GM21825 (cell line): ENCODE measurements around the gene NPAS3.

ENCODE experiments used
- ATAC-seq: cut with Tn5 transposase; IDR thresholded peaks from one replicate; pipeline ENCODE4 v1.9.1; 2021; ENCODE audit warnings: mild to moderate bottlenecking, moderate library complexity; ENCODE audit not compliant: unreplicated experiment

NPAS3 gene

DNA sequence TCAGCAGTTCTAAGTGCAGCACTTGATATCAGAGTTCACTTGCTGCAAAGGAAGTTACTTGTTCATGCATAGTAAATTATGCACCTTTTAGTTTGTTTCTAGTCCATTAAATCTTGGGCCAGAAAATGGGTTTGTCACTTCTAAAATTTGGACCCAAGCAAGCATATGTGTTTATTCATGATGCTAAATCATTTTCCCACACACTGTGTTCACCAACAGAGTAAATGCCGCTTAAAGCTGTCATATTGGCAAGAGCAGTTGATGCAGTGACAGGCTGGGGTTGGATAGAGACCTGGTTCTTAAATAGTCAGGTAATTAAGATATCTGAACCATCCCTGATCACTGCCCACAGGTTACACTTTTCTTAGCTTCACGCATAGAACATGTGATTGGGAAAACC is 602.5 kb downstream of the NPAS3 start:
- no peak for ATAC-seq

DNA sequence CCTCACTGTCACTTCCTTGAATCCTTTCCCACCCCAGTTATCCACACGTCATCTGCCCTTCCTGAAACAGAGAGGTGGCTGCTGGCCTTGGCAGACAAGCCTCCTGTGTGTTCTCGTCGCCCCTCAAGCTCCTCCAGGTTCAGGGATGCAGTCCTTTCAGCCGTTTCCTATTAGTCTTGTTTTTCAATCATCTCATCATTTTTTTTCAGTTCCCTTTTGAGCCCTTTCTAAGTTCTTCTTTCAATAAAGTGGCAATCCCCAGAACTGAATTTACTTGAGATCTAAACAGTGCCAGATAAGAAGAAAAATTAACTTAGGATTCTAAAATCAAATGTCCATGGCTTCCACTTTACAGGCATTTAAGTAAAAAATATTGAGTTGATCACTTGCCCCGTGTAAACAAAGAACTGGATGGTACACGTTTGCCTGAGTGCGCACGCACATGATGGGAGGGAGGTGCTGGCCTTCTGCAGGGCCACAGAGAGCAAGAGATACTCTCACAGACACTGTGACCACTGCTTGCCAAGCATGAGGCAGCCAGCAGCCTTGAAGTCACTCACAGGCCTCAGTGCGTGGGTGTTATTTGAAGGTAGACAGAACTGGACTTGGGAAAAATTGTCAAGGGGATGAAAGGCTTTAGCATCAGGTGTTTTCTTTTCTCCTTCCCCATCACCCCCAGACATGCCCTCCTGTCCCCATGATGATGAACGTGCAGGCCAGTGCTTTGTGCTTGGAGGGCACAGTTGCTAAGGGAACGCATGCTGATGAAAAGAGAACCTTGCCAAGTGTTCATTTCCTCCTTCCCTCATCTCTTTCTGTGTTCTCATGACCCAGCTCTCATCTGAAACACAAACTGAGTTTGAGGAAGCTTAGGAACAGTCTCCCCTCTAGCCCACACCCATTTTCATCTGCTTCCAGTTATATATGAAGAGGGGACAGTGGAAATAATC is 603.9 kb downstream of the NPAS3 start:
- ATAC-seq, result no peak

DNA sequence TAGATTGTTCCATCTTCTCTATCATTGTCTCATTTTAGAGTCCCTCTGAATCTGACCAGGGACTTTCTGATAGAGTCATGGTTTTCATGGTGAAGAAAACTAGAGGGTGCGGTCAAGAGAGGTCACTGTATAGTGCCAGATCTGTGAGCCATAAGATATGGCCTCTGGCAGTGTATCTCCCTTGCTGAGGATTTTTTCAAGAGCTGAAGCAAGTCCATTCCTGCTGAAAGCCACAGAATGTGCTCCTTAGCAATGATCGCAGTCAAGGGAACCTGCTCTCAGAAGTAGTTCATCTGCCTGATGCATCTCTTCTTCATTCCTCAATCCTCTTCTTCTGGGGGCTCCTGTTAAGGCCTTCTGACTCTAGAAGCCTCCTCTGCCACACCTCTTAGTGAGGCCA is 607.0 kb downstream of the NPAS3 start:
- no peak for ATAC-seq

DNA sequence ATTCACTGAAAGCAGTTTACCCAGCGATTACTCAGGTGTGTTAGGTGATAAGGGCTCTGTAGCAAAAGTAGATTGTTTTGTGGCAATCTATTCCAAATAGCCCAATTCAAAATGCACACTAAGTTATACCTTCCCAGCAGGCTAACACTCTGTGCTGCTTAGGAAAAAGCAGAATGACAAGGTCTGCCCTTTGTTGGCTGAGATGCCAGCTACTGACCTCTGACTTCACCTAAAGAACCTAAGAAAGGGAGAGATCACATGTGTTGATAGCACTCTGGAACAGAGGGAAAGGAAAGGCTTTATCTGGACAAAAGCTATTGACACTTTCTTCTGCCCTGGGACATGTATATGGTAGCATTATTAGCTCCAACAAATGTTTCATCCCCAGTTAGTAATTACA is 609.9 kb downstream of the NPAS3 start:
- no peak for ATAC-seq

DNA sequence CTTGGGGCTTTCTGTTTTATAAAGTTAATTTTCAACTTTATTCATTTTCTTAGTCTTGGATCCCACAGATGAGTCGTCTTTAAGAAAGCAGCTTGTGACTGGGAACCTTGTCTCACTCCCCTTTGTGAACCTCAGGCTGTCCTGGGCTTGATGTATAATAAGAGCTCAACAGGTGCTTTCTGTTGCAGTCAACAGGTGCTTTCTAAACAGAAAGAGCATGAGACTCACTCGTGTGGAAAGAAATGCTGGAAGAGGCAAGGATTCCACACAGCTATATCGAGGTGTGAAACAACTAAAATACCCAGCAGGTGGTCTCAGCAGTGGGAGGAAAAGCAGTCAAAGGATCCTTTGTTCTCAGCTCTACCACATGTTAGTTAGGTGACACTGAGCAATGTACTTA is 613.3 kb downstream of the NPAS3 start:
- no peak for ATAC-seq

DNA sequence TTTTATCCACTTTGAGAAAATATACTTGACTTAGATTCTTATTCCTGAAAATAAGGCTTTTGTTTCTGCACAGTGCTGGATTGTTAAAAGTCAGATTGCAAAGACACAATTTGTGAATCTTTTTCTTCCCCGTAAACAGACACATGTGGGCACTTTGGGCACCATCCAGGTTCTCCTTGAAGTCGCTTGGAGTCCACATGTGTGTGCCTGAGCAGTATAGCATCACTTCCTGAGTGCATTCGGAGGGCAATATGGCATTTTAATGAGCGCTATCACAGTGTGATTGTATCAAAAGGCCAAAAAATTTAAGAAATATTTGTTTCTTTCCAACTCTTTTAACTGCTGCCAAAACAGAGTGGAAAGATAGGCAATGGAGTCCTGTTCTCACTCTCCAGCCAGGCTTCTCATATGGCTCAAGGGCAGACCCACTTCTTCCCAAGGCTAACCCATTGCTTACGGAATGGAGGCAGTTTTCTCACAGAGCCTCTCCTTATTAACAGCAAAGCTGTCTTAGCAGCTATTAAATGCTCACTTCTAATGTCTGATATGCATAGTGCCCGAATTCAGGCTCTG is 615.1 kb downstream of the NPAS3 start:
- no peak for ATAC-seq

DNA sequence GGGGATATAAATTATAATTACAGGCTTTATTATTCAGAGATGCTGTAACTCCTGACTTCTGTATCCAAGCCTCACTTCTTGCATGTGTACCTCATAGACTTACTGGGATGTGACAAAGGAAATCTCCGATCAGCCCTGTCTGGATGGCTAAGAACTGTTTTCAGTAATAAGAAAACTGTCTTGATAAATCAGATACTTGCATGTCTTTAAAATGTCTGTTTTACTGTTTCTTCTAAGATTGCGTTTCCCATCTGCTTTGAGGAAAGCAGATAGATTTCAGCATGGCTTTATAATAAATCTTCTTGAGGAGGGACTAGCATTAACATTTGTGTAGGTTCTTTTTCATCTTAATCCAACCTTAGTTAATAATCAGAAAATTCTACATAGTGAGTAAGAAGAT is 616.3 kb downstream of the NPAS3 start:
- no peak for ATAC-seq

DNA sequence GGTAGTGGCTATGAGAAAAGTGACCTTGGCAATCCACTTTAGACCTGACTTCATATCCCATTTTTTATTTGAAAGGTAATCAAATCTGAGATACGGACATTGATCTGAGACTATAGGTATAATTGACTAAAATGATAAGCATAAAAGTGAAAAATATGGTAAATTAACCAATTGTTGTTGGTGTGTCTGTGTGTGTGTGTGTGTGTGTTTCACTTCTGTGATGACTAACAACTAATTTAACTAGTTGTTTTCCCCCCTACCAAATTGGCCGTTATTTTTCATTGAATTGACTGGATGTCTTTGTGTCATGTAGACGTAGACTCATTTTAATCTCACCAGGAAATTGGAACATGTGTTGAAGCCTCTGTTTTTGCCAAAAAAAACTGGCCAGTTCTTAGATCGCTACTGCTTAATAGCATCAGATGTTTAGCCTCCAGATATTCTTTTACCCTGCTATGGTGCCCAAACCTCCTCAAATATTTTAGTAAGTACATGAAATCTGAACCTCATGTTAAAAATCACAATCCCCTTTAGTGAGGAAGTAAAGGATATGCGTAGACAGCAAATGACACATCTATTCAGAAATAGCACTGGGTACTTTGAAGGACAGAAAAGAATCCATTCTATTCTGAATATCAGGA is 617.2 kb downstream of the NPAS3 start:
- ATAC-seq, result no peak

DNA sequence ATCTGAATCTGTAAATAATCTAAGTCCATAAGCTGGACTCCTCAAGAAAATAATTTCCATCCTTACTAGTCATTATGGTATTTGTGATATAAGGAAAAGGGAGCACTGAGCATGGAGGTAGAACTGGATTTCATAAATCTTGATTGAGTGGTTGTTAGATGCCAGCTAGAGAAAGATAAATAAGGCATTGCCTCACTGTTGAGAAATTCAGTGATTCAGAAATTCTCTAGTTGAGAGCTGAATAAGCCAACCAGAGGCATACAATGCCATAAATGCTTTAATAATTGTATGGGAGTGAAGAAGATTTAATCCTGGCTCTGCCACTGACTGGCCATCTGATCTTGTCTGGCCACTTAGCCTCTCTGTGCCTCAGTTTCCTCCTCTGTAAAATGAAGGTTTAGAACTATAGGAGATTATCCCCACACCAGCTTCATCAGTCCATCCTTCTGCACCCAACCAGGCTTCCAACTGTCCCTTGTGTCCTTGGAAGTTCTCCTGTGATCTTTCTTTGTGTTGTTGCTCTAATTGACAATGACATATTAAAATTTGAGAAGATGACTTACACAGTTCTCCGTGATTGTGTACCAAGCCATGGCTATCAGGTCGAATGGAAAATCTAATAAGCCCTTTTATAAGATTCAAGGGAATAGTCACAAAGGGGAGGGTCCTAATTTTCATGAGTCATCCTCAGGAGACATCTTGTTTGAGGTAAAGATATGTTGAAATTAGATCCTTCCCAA is 617.9 kb downstream of the NPAS3 start:
- ATAC-seq, result no peak

DNA sequence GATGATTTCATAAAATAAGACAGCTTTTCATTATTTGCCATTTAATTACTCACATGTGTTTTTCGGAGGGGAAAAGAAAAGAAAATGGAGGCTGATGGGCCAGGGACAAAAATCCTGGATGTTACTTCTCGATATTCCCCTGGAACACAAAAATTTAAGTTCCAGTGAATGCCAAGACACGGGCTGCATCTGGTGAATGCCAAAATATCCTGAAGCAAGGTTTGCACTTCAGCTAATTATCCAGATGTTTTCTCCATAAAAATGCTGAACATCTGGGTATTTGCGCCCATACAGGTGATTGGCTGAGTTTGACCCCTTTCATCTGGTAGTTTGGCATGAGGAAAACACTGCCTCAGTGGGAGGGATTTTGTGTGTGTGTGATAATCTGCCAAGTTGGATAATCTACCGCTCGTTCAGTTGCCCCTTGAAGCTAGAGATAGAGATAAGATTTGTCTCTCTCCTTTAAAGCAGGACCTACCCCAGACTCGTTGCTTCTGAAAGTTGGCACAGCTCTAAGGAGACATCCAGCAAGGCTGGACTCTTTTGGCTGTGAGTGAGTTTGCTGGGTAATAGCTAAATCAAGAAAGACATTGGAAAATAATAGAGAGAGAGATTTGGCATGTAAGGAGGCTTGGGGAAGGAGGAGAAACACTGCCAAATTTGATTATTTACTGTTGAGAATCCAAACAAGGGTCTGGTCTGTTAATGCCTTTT is 622.2 kb downstream of the NPAS3 start:
- ATAC-seq, result no peak

DNA sequence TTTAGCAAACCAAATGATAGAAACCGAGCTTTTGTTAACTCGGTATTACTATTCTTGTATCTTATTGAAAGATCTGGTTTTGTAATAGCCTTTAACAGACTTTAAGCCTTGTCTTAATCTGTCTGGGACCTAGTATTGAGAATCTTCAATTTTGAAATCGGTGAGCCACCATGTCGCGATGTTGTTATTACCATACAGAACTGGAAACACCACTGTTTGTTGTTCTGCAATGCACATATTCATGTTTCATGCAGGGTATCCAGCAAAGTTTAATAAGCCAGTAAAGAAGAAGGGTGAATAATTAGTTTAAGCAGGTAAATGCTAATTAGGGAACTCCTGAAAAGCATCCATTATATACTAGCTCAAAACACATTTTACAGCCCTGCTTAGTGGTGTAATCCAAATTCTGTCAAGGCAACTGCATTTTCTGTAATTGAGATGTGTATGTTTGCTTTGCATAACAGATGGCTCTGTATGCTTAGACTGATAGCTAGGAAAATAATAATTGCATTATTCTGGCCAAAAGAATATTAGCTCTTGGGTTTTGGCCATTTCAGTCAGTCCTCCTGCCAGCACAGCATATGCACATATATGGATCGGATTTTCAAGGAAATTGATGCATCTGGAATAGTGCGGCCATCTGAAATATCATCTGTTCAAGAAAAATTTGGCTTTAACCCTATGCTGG is 623.0 kb downstream of the NPAS3 start:
- no peak for ATAC-seq

DNA sequence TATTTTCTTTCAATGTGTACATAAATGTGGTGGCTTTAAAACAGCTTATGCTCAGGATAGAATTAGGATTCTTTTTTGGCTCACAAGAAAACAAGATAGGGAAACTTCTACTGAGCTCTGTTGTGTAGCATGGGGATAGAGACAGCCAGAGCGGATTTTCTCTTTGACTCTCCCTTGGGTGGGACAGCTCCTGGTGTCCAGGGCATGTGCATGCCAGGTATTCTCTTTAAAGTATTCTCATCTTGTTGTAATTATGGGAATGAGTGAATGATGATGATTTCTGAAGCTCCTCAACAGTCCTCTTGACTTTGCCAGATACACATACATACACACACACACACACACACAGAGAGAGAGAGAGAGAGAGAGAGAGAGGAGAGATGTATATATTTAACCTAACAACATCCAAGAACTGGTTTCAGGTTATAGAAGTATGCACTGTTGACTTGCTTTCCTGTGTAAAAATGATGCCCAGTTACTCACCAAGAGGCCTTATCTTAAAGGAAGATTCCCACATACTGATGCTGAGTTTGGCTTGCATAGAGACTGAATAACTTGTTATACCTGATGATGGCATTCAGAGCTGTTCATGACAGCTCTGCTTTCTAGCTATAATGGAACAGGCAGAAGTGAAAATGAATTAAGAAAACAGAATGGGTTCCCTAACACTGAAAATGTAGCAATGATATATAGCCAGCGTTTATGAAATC is 624.7 kb downstream of the NPAS3 start:
- ATAC-seq, result no peak

DNA sequence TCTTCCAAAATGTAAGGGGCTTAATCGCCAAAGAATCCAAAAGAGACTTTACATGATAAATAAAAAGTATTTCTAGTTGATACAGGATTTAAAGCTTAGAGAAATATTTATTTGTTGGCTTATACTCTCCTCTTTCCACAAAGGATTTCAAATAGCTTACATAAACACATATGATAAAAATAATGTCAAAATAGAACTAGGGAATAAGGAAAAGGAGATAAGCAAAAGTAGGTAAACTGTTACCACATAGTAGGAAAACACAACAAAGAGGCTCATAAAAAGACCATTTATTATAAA is 625.2 kb downstream of the NPAS3 start:
- ATAC-seq, result no peak

DNA sequence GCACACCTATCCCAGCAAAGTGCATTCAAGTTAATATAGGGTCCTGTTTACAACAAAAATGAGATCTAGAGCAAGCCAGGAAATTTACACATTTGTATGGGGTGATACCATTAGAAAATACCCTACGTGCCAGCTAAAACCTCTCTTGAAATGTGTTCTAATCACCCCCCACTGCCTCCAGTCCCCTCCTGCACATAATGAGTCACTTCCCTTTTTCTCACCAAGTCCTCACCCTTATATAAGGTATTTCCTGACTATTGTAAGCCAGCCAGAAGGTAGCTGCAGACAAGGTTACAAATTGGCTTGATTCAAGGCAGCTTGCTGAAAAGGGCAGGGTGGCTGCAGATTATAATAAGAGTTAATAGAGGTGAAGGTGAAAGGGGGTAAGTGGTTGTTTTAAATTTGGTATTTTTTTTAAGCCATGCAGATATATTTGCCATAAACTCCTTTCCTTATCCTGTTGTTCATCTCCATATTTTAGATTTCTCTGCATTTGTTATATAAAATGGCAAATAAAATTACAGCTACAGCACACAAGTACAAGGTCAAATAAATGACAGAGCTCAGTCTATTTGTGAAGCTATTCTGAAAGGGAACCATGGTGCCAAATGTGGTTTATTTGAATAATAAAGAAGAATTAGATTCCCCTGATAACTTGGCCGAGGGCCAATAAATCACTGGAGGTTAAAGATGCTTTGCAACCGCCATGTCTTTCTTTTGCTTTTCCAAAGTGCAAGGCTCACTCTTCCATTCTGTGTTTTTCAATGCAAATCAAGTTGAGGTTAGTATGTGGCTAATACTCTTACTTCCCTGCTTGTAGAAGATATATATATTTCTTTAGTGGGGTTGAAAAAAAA is 626.3 kb downstream of the NPAS3 start:
- ATAC-seq, result peak; percentile 76

DNA sequence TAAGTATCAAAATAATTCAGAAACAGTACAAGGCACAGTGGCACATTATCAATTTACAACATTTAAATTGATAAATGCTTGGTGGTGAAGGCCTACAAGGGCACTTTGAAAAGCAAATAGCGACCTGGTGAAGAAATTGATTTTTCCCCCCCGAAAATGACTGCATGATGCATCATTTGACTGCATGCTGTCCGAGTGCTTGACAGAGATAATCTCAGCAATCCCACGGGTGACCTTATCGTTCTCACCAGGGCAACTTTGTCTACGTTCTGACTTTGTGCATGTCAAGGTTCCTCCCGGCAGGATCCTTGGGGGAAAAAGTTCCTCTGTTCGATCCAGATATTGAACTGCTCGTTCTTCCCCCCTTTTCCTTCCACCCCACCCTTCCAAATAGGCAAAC is 627.4 kb downstream of the NPAS3 start:
- no peak for ATAC-seq

DNA sequence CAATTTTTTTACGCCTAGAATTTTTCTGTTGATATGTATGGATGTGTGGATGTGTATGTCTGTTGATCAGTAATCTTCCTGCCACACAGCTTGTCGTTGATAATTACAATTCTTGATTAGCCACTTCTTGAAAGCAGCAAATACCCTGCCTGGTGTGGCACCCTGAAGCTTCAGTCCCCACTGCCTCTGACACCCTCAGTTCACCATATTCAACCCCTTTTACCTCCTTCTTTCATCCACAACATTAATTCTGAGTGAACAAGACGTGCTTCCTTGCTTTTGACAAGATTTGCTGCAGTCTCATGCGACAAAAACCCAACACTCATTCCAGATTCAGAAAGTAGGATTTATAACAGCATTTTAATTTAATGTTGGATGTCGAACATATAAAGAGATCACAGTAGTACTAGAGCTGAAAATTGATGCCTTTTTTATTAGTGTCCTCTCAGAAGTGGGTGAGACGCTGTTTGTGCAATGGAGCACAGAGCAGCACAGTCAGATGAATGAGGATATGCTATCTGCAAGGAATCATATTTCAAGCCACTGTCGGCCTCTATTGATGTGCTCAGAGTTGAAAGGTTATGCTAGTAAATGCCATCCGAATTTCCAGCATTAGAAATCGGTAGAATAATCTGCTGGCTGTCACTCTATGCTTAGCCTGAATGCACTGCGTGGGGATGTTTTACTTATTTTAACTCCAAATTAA is 628.5 kb downstream of the NPAS3 start:
- no peak for ATAC-seq

DNA sequence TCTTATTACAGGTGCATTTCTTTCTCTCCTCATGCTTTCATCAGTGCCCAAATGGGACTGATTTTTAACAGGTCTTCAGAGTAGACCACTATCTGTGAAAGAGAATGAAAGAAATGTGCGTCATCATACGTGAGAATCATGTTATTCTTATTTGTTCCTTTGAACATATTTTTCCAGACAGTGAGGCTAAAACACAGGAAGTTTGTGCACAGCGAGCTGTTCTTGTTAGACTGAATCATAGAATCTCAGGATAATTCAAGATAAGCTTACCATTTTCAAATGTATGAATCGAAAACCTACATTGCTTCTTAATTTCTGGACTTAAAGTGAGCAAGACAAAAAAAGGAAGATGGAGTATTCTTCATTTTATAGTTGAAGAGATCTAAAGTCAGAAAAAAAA is 629.1 kb downstream of the NPAS3 start:
- ATAC-seq, result no peak

DNA sequence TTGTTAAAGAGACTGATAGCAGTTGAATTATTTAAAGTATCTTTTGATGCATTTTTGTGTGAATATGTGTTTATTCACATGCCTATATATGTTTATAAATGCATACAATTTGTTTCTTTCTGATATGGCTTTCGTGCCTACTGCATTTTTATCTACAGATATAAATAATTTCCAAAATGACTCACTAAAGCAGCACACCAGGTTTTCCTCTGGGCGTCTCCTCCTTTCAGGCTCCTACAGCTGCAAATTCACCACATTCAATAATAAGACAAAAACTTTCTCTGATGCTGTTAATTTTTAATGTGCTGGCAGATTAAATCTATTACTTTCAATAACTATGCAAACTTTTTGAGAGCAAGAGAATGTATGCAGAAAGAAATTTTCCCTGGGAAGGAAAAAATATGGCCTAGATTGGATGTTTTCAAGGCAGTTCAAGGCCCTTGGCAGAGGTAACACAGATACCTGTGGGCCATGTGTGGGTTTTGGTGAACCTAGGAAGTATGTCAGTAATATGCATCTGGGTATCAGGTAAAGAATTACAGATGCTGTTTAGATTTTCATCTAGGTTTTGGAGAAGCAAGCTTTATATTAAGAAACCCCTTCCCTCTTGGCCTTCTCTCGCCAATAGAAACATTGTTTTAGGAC is 630.4 kb downstream of the NPAS3 start:
- ATAC-seq, result no peak
